ENCODE measurements around the gene F8A2.
"Not testable (repeated sequence)": the region's sequence is repeated elsewhere in the genome, so short reads cannot be mapped to it uniquely, and the experiment has no call there.

F8A2 gene

GRCh38 chrX:155381843-155382528 lies at the start of gene F8A2:
Gene F8A2 (plus strand): TSS chrX:155382095. CDS start chrX:155382115, 20 bp downstream.
- DNase-seq: not testable (repeated sequence)

- no peak for DNase-seq
Measured at GRCh38 chrX:155333544-155334100, 48.3 kb upstream of the F8A2 start.

- no peak for DNase-seq
Measured at GRCh38 chrX:155334486-155335336, 47.2 kb upstream of the F8A2 start, which contains the start of gene CLIC2. Gene CLIC2 (minus strand): TSS chrX:155334614. CDS start chrX:155334427, 187 bp downstream.

- DNase-seq: not testable (repeated sequence)
Measured at GRCh38 chrX:155335337-155335712, 46.6 kb upstream of the F8A2 start.

GRCh38 chrX:155345689-155346088 lies 36.2 kb upstream of the F8A2 start:
- DNase-seq: not testable (repeated sequence)

- DNase-seq: not testable (repeated sequence)
Measured at GRCh38 chrX:155349448-155349847, 32.4 kb upstream of the F8A2 start.

- DNase-seq: not testable (repeated sequence)
Measured at GRCh38 chrX:155363712-155364111, 18.2 kb upstream of the F8A2 start.

GRCh38 chrX:155373777-155374458 lies 8.0 kb upstream of the F8A2 start:
- DNase-seq: not testable (repeated sequence)

GRCh38 chrX:155379802-155380201 lies 2.1 kb upstream of the F8A2 start:
- DNase-seq: not testable (repeated sequence)

- not testable (repeated sequence) for DNase-seq
Measured at GRCh38 chrX:155382529-155382967, 653 bp downstream of the F8A2 start.

GRCh38 chrX:155389634-155390033 lies 7.7 kb downstream of the F8A2 start:
- no peak for DNase-seq

- not testable (repeated sequence) for DNase-seq
Measured at GRCh38 chrX:155394747-155395276, 12.9 kb downstream of the F8A2 start.

- DNase-seq: no peak
Measured at GRCh38 chrX:155406429-155406828, 24.5 kb downstream of the F8A2 start.

GRCh38 chrX:155417769-155418168 lies 35.9 kb downstream of the F8A2 start:
- no peak for DNase-seq
